MM.1S (cell line): ENCODE data around the gene PACRG.

Experiments used
- DNase-seq: peaks from one replicate; pipeline ENCODE4 v3.0.0-alpha.2; 2015
- H2AFZ ChIP-seq: fragments of 300-600 bp; sonication (generic); 2 replicates; pipeline ENCODE4 v1.6.0; 2016; ENCODE audit warnings: antibody characterized with exemption, low read length
- H3F3A ChIP-seq: fragments of 300-600 bp; sonication (generic); 2 replicates; pipeline ENCODE4 v1.6.1; 2016; ENCODE audit warnings: mild to moderate bottlenecking, antibody characterized with exemption, low read length, moderate library complexity, mixed read lengths; ENCODE audit not compliant: insufficient read depth
- H3K27ac ChIP-seq: fragments of 300-600 bp; sonication (generic); 2 replicates; pipeline ENCODE4 v1.5.1; 2016; ENCODE audit warnings: mild to moderate bottlenecking, low read length
- H3K27me3 ChIP-seq: fragments of 300-600 bp; sonication (generic); replicated peaks from 2 replicates; pipeline ENCODE4 v1.6.0; 2016; ENCODE audit warnings: low read length; ENCODE audit not compliant: insufficient read depth
- H3K36me3 ChIP-seq: fragments of 300-600 bp; sonication (generic); replicated peaks from 2 replicates; pipeline ENCODE4 v1.6.1; 2016; ENCODE audit warnings: mild to moderate bottlenecking, low read length, mixed read lengths; ENCODE audit not compliant: insufficient read depth
- H3K4me1 ChIP-seq: fragments of 300-600 bp; sonication (generic); 2 replicates; pipeline ENCODE4 v1.6.1; 2016; ENCODE audit warnings: low read length, mixed read lengths
- H3K4me2 ChIP-seq: fragments of 300-600 bp; sonication (generic); 2 replicates; pipeline ENCODE4 v1.6.0; 2016; ENCODE audit warnings: low read depth, low read length
- H3K4me3 ChIP-seq: fragments of 300-600 bp; sonication (generic); 2 replicates; pipeline ENCODE4 v1.5.1; 2016; ENCODE audit warnings: low read length, mixed read lengths
- H3K79me2 ChIP-seq: fragments of 300-600 bp; sonication (generic); 2 replicates; pipeline ENCODE4 v1.6.1; 2016; ENCODE audit warnings: mixed run types, low read length, mixed read lengths
- H3K9ac ChIP-seq: fragments of 300-600 bp; sonication (generic); 2 replicates; pipeline ENCODE4 v1.6.1; 2016; ENCODE audit warnings: low read length, mixed read lengths
- H3K9me2 ChIP-seq: fragments of 300-600 bp; sonication (generic); replicated peaks from 2 replicates; pipeline ENCODE4 v1.6.1; 2016; ENCODE audit warnings: mild to moderate bottlenecking, low read length, mixed read lengths; ENCODE audit not compliant: insufficient read depth
- H3K9me3 ChIP-seq: fragments of 300-600 bp; sonication (generic); replicated peaks from 2 replicates; pipeline ENCODE4 v1.6.1; 2016; ENCODE audit warnings: mild to moderate bottlenecking, low read length, mixed read lengths; ENCODE audit not compliant: insufficient read depth
- H4K20me1 ChIP-seq: fragments of 300-600 bp; sonication (generic); 2 replicates; pipeline ENCODE4 v1.6.1; 2016; ENCODE audit warnings: mild to moderate bottlenecking, low read length, moderate library complexity, mixed read lengths; ENCODE audit not compliant: insufficient read depth
- EZH2 ChIP-seq: fragments of 300-600 bp; sonication (generic); optimal IDR thresholded peaks from 2 replicates; pipeline ENCODE3; 2017; ENCODE audit warnings: low read depth, mild to moderate bottlenecking, antibody characterized with exemption, low read length, mixed read lengths
- EZH2phosphoT487 ChIP-seq: fragments of 300-600 bp; sonication (generic); IDR thresholded peaks from 2 replicates; pipeline ENCODE4 v1.6.1; 2018; ENCODE audit warnings: antibody characterized with exemption, low read length
- TF ChIP-seq, protein P1 (sequence below): fragments of 300-600 bp; sonication (generic); IDR thresholded peaks from 2 replicates; pipeline ENCODE4 v1.5.1; 2016; ENCODE audit warnings: antibody characterized with exemption, low read length, mixed read lengths

The PACRG gene

GRCh38 chr6:162864911-162865310 is 137.1 kb downstream of the PACRG start:
- TF ChIP-seq EZH2phosphoT487 (no peak), EZH2 (no peak)
- TF ChIP-seq, protein P1, sequence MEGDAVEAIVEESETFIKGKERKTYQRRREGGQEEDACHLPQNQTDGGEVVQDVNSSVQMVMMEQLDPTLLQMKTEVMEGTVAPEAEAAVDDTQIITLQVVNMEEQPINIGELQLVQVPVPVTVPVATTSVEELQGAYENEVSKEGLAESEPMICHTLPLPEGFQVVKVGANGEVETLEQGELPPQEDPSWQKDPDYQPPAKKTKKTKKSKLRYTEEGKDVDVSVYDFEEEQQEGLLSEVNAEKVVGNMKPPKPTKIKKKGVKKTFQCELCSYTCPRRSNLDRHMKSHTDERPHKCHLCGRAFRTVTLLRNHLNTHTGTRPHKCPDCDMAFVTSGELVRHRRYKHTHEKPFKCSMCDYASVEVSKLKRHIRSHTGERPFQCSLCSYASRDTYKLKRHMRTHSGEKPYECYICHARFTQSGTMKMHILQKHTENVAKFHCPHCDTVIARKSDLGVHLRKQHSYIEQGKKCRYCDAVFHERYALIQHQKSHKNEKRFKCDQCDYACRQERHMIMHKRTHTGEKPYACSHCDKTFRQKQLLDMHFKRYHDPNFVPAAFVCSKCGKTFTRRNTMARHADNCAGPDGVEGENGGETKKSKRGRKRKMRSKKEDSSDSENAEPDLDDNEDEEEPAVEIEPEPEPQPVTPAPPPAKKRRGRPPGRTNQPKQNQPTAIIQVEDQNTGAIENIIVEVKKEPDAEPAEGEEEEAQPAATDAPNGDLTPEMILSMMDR: no peak
- Histone ChIP-seq H4K20me1 (no peaks in the 10 kb centered on the region), H3K4me3 (no peak overlapping the region), H3F3A (no peaks in the 10 kb centered on the region), H3K27ac (no peak overlapping the region), H3K9ac (no peak overlapping the region), H3K27me3 (no peaks in the 10 kb centered on the region), H2AFZ (no peak overlapping the region), H3K36me3 (no peaks in the 10 kb centered on the region), H3K79me2 (no peaks in the 10 kb centered on the region), H3K9me2 (no peaks in the 10 kb centered on the region), H3K9me3 (no peaks in the 10 kb centered on the region), H3K4me1 (no peaks in the 10 kb centered on the region), H3K4me2 (no peak overlapping the region)
- no peak for DNase-seq

DNA sequence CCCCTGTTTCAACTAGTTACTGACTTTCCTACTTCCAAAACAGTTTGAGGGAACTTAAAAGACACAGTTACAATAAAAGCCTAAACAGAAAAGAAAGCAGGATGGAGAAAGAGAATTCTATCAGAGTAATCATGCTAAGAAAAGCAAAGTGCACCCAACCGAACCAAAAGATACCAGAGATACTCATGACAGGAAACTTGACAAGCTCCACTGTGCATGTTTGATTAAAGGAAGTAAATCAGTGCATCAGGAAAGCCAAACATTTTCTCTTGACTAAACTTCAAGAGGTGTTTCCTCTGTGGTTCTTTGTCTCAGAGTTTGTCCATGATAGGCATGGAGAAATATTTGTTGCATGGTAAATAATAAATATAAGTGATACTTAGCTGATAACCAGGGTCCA is 138.9 kb downstream of the PACRG start:
- Histone ChIP-seq H3K27ac (no peak overlapping the region), H3K27me3 (no peaks in the 10 kb centered on the region), H4K20me1 (no peaks in the 10 kb centered on the region), H3K9me3 (no peaks in the 10 kb centered on the region), H2AFZ (no peak overlapping the region), H3K9me2 (no peaks in the 10 kb centered on the region), H3K79me2 (no peaks in the 10 kb centered on the region), H3K4me3 (no peak overlapping the region), H3K4me1 (no peaks in the 10 kb centered on the region), H3K9ac (no peak overlapping the region), H3K4me2 (no peak overlapping the region), H3F3A (no peaks in the 10 kb centered on the region), H3K36me3 (no peaks in the 10 kb centered on the region)
- DNase-seq: no peak
- no peak for TF ChIP-seq EZH2
- TF ChIP-seq, protein P1: no peak
- no peak for TF ChIP-seq EZH2phosphoT487

- no peaks in the 10 kb centered on the region for H3K4me1 ChIP-seq
- no peaks in the 10 kb centered on the region for H4K20me1 ChIP-seq
These were observed 140.6 kb downstream of the PACRG start for GRCh38 chr6:162868397-162868796.

More at GRCh38 chr6:162868397-162868796, 140.6 kb downstream of the PACRG start:
- H3K4me3 ChIP-seq: no peak overlapping the region
- no peak for TF ChIP-seq EZH2phosphoT487
- no peak for TF ChIP-seq EZH2
- TF ChIP-seq, protein P1: no peak
- H3K9me3 ChIP-seq: no peaks in the 10 kb centered on the region
- H3K79me2 ChIP-seq: no peaks in the 10 kb centered on the region
- no peak overlapping the region for H2AFZ ChIP-seq
- H3K9me2 ChIP-seq: no peaks in the 10 kb centered on the region
- H3K36me3 ChIP-seq: no peaks in the 10 kb centered on the region
- H3K4me2 ChIP-seq: no peak overlapping the region
- no peaks in the 10 kb centered on the region for H3K27me3 ChIP-seq
- no peak overlapping the region for H3K27ac ChIP-seq
- no peaks in the 10 kb centered on the region for H3F3A ChIP-seq
- no peak for DNase-seq
- no peak overlapping the region for H3K9ac ChIP-seq
